ENCODE results near the gene PTPRU.

PTPRU gene

GRCh38 chr1:29260531-29260930, 24.2 kb downstream of the PTPRU start:
- no peaks in the 10 kb centered on the region for H3K9me3 ChIP-seq (ENCODE audit: control insufficient read depth, insufficient read depth, low read length)
- no peak overlapping the region for H3K4me2 ChIP-seq (ENCODE audit: low read length)
- no peak overlapping the region for H3K4me3 ChIP-seq (ENCODE audit: low read length)
- H3K79me2 ChIP-seq (ENCODE audit: control insufficient read depth, low read length), result no peaks in the 10 kb centered on the region
- no peaks in the 10 kb centered on the region for H3K36me3 ChIP-seq (ENCODE audit: control insufficient read depth, low read length)
- TF ChIP-seq EZH2phosphoT487 (IDR thresholded peaks at IDR 0.05; ENCODE audit: borderline replicate concordance, low read length), result no peak
- no peak for TF ChIP-seq CTCF (IDR thresholded peaks at IDR 0.05; ENCODE audit: low read depth, low read length, poor library complexity, severe bottlenecking)
- H3K27ac ChIP-seq (ENCODE audit: low read depth, low read length), result no peak overlapping the region
- H3K9me2 ChIP-seq (replicated peaks; ENCODE audit: control insufficient read depth, low read length), result no peaks in the 10 kb centered on the region
- no peaks in the 10 kb centered on the region for H3F3A ChIP-seq (ENCODE audit: control insufficient read depth, insufficient read depth)
- H3K4me1 ChIP-seq (ENCODE audit: control insufficient read depth, low read length), result 0 out of 2 replicates have a peak, but pooled peaks cover 6% of the 10 kb centered on the region
- peaks cover 25% of the 10 kb centered on the region for H3K27me3 ChIP-seq (ENCODE audit: control insufficient read depth, low read length)
- H4K20me1 ChIP-seq (ENCODE audit: control insufficient read depth, insufficient read depth, low read depth, low read length), result no peaks in the 10 kb centered on the region

- no peaks in the 10 kb centered on the region for H3K9me2 ChIP-seq (replicated peaks; ENCODE audit: control insufficient read depth, low read length)
- no peak overlapping the region for H3K27ac ChIP-seq (ENCODE audit: low read depth, low read length)
- no peak for TF ChIP-seq CTCF (IDR thresholded peaks at IDR 0.05; ENCODE audit: low read depth, low read length, poor library complexity, severe bottlenecking)
- TF ChIP-seq EZH2phosphoT487 (IDR thresholded peaks at IDR 0.05; ENCODE audit: borderline replicate concordance, low read length), result no peak
- H3F3A ChIP-seq (ENCODE audit: control insufficient read depth, insufficient read depth), result no peaks in the 10 kb centered on the region
- H3K4me3 ChIP-seq (ENCODE audit: low read length), result no peak overlapping the region
- no peaks in the 10 kb centered on the region for H3K9me3 ChIP-seq (ENCODE audit: control insufficient read depth, insufficient read depth, low read length)
- H3K4me2 ChIP-seq (ENCODE audit: low read length), result no peak overlapping the region
- no peaks in the 10 kb centered on the region for H3K4me1 ChIP-seq (ENCODE audit: control insufficient read depth, low read length)
- H4K20me1 ChIP-seq (ENCODE audit: control insufficient read depth, insufficient read depth, low read depth, low read length), result no peaks in the 10 kb centered on the region
- no peaks in the 10 kb centered on the region for H3K36me3 ChIP-seq (ENCODE audit: control insufficient read depth, low read length)
- H3K79me2 ChIP-seq (ENCODE audit: control insufficient read depth, low read length), result no peaks in the 10 kb centered on the region
- peaks cover 25% of the 10 kb centered on the region for H3K27me3 ChIP-seq (ENCODE audit: control insufficient read depth, low read length)
Observed at GRCh38 chr1:29264773-29265389, 28.6 kb downstream of the PTPRU start.

- Histone ChIP-seq H4K20me1 (ENCODE audit: control insufficient read depth, insufficient read depth, low read depth, low read length) (no peaks in the 10 kb centered on the region), H3K4me1 (ENCODE audit: control insufficient read depth, low read length) (no peaks in the 10 kb centered on the region), H3K27ac (ENCODE audit: low read depth, low read length) (no peak overlapping the region), H3F3A (ENCODE audit: control insufficient read depth, insufficient read depth) (no peaks in the 10 kb centered on the region), H3K27me3 (ENCODE audit: control insufficient read depth, low read length) (peaks cover 40% of the 10 kb centered on the region), H3K36me3 (ENCODE audit: control insufficient read depth, low read length) (no peaks in the 10 kb centered on the region), H3K4me3 (ENCODE audit: low read length) (no peak overlapping the region), H3K9me3 (ENCODE audit: control insufficient read depth, insufficient read depth, low read length) (no peaks in the 10 kb centered on the region), H3K79me2 (ENCODE audit: control insufficient read depth, low read length) (no peaks in the 10 kb centered on the region), H3K9me2 (replicated peaks; ENCODE audit: control insufficient read depth, low read length) (no peaks in the 10 kb centered on the region), H3K4me2 (ENCODE audit: low read length) (no peak overlapping the region)
- TF ChIP-seq CTCF (IDR thresholded peaks at IDR 0.05; ENCODE audit: low read depth, low read length, poor library complexity, severe bottlenecking), result no peak
- TF ChIP-seq EZH2phosphoT487 (IDR thresholded peaks at IDR 0.05; ENCODE audit: borderline replicate concordance, low read length), result no peak
Observed at GRCh38 chr1:29266912-29267311, 30.6 kb downstream of the PTPRU start.
